NCI-H1930 (cell line): ENCODE data around the gene ARFGEF3.
A peak's percentile ranks its signal among the peaks of the same experiment; 100 is the strongest.

Experiments used
- DNase-seq, 2 experiments: peaks; one replicate each; lab custom pipeline; 2025; lab: John Stamatoyannopoulos, UW

ARFGEF3 gene

GRCh38 chr6:138307352-138307751, 145.6 kb downstream of the ARFGEF3 start:
- no peak for DNase-seq

DNA sequence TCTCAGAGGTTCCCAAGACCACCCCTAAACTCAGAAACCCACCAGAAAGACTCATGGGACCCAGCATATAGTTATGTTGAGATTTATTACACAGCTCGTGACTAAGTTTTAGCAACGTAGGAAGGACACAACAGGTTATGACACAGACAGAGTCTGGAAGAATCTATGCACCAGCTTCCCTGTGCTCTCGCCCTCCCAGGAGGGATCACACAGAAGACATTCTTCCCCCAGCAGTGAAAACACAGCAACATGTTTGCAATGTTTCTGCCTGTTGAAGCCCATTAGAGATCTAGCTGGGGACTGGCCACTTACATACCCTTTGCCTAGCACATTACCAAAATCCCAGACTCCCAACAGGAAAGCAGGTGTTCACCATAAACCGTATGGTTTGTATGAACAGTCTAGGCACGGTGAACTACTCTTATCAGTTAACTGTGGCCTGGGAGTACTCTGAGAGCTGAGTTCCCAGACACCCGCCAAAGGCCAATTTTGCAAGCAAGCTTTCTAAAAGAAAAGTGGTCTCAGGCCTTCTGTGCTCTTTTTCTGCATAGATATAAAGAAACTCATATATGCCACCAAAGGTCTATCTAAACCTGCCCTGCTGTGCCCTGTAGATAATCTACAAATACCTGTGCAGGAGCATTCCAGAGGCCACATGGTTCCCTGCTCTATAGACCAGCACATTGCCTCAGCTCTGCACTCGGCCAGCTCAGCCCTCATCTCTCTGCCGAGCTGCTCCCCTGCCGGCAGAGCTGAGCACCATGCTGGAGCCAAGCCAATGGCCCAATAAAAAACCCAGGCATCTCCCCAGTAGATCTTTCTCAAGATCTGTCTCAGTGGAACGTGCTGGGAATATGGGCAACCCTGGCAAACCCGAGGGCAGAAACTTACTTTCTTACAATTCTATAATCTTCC, 146.3 kb downstream of the ARFGEF3 start:
- DNase-seq = no peak

DNA sequence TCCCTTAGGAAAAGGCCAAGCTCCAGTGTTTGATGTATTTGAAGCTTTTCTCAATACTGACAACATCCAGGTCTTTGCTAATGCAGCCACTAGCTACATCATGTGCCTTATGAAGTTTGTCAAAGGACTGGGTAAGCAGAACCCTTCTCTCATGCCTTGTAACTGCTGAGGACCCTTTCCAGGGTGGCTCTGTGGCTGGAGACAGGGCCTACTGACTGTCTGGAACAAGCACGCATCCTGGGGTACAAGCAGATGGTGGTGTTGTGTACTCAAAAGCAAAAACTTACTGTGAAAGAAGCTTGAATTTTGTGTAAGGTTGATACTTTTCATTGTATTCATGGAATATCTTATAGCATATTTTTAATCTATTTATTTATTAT, 147.0 kb downstream of the ARFGEF3 start:
- DNase-seq = no peak

GRCh38 chr6:138309695-138310094, 148.0 kb downstream of the ARFGEF3 start:
- DNase-seq = no peak

DNA sequence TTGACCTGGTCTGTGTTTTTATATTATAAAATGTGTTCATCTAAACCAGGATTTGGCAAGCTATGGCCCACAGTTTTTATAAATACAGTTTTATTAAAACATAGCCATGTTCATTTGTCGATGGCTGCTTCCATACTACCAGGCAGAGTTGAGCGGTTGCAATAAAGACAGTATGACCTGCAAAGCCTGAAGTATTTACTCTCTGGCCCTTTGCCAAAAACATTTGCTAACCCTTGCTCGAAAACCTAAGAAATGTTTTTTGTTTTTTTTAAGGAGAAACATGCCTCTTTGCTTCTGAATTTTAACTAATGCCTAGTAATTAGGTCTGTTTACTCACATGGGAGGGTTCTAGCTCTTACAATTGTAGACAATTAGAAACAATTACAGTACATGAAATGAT, 148.6 kb downstream of the ARFGEF3 start:
- peak in 1 of 2 experiments; percentile 2 for DNase-seq

DNA sequence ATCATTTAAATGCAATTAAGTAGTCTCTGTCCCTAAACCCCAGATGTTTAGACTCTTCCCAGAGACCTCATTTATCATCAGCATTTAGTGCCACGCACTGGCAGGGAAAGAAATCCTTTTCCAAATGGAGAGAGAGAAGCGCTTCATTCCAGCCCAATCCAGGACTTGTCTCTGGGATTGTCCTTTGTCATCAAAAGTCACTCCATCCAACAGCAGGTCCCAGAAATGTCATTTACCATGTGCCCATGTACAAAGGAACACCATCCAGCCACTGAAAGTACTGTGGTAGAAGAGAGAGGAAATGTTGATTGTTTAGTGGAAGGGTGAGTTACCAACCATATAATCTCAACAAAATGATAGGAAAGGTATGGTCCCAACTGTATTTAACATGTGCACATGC, 149.1 kb downstream of the ARFGEF3 start:
- no peak for DNase-seq

DNA sequence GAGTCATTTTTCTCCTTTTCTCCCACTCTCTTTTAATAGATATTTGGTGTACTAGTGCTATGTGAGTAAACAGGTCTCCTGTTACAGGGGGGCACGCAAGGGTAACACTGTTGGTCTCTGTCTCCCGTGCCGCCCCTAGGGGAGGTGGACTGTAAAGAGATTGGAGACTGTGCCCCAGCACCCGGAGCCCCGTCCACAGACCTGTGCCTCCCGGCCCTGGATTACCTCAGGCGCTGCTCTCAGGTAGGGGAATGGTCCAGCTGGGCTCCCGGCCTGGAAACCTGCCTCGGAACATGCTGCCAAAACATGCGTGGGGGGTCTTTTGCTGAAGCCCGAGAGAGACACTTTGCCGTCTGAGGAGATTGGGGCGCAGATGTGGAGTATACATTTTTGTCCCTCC, 149.5 kb downstream of the ARFGEF3 start:
- no peak for DNase-seq

DNA sequence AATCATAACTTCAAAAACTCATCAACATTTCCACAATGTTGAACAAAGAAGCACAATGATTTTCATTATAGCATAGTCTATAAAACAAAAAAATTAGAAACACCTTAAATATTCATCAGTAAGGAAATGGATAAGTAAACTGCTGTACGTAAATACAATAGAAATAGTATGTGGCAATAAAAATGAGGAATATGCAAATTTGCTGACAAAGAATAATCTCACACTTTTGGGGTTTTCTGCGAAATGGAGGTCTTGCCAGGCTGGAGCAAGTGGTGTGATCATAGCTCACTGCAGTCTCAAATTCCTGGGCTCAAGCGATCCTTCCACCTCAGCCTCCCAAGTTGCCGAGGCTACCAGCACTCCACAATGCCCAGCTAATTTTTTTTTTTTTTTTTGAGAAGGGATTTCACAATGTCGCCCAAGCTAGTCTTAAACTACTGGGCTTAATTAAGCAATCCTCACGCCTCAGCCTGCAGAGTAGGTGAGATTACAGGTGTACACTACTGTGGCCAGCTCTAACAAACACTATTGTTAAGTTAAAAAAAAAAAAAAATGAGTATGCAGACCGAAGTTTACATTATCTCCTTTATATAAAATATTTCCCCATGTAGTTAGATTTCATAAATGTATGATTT, 157.1 kb downstream of the ARFGEF3 start:
- DNase-seq = no peak

DNA sequence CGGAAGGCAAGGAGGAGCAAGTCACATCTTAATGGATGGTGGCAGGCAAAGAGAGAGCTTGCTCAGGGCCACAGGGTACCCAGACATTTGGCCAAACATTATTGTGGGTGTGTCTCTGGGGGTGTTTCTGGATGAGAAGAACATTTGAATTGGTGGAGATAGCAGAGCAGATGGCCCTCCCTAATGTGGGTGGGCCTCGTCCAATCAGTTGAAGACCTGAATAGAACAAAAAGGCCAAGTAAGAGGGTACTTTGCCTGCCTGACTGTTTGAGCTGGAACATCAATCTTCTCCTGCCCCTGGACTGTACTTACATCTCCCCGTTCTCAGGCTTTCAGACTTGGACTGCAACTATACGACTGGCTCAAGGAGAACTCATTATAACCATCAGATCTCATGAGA, 160.2 kb downstream of the ARFGEF3 start:
- DNase-seq = no peak

DNA sequence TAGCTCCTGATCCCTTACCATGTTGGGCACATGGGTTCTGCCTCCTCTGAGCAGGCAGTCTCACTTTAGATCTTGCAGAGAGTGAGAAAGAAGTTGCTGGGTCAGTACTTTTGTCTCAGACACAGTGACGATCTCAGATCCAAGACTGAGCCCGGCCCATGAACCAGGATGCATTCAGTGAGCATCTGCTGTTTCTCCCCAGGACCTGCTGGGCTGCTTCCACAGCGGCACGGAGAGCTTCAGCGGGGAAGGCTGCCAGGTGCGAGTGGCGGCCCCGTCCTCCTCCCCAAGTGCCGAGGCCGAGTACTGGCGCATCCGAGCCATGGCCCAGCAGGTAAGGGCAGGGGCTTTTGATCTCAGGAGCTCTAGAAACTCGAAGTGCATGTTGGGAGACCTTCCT, 162.1 kb downstream of the ARFGEF3 start:
- DNase-seq = no peak

DNA sequence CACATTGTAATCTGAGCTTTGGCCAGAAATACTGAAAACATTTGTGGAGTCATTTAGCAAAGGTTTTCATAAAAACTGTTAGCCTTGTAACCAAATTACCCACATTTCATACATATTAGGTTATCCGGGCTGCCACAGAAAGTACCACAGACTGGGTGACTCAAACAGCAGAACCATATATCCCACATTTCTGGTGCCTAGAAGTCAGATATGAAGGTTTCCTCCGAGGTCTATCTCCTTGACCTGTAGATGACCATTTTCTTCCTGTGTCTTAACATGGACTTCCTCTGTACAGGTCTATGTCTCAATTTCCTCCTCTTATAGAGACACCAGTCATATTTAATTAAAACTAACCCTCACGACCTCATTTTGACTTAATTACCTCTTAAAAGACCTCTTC, 166.5 kb downstream of the ARFGEF3 start:
- no peak for DNase-seq

DNA sequence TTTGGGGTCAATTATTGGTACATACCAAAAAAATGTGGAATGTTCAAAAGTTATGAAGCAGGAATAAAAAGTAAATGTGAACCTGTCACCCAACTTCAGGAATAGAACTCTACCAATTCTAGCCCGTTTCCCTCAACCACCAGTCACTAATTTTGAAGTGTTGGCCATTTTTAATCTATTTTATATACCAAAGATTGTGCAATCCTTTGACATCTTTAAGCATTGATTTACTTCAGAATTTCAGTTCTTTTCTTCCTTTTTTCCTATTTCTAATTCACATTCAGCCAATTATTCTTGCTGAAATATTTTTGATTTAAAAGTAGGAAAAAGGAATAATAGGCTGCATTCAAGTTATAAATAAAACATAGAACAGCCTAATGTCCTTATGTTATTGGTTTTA, 169.0 kb downstream of the ARFGEF3 start:
- DNase-seq = no peak

DNA sequence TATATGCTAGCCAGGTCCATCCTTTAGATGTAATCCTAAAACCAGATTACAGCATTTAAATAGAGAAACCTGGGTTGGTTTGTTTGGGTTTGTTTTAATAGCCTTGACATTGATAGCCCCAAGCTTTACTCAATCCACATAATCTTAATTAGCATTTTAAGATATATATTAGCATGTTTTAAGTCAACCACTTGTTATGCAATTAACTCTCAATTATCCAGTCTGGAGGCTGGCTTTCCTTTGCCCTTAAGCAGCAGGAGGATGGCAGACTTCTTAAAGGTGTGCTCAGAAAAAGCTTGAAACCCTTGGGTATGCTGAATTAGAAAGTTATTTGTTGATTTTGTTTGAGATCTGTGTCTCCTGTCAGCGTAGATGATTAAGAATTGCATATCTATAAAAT, 169.7 kb downstream of the ARFGEF3 start:
- no peak for DNase-seq

DNA sequence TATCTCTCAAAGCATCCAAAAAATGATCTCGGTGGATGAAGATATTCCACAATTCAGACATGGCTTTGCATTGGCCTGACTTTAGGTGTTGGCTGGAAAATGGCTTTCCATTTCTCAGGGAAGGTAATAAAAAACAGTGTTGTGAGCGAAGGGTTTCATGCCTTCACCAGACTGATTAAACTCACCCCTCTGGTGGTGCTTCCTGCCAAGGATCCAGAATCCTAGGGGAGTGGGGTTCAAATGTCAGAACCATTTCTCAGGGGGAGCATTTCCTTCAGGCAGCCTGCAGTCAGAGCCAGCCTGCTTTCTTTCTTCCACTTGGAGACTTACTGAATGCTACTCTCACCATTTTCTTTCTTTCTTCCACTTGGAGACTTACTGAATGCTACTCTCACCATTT, 170.2 kb downstream of the ARFGEF3 start:
- DNase-seq = no peak

DNA sequence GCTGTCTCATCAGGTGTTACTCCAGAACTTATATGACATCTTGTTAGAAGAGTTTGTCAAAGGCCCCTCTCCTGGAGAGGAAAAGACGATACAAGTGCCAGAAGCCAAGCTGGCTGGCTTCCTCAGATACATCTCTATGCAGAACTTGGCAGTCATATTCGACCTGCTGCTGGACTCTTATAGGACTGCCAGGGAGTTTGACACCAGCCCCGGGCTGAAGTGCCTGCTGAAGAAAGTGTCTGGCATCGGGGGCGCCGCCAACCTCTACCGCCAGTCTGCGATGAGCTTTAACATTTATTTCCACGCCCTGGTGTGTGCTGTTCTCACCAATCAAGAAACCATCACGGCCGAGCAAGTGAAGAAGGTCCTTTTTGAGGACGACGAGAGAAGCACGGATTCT, 172.3 kb downstream of the ARFGEF3 start:
- DNase-seq = no peak

GRCh38 chr6:138334963-138335362, 173.2 kb downstream of the ARFGEF3 start:
- no peak for DNase-seq

DNA sequence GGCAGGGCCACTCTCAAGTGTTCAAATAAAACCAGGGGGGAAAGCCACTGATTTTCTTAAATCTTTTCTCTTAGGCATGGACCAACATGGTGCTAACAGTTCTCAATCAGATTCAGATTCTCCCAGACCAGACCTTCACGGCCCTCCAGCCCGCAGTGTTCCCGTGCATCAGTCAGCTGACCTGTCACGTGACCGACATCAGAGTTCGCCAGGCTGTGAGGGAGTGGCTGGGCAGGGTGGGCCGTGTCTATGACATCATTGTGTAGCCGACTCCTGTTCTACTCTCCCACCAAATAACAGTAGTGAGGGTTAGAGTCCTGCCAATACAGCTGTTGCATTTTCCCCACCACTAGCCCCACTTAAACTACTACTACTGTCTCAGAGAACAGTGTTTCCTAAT, 174.5 kb downstream of the ARFGEF3 start:
- no peak for DNase-seq

- DNase-seq = no peak
These were observed 175.3 kb downstream of the ARFGEF3 start for GRCh38 chr6:138337076-138337475.

GRCh38 chr6:138339024-138339423, 177.3 kb downstream of the ARFGEF3 start:
- DNase-seq = no peak

DNA sequence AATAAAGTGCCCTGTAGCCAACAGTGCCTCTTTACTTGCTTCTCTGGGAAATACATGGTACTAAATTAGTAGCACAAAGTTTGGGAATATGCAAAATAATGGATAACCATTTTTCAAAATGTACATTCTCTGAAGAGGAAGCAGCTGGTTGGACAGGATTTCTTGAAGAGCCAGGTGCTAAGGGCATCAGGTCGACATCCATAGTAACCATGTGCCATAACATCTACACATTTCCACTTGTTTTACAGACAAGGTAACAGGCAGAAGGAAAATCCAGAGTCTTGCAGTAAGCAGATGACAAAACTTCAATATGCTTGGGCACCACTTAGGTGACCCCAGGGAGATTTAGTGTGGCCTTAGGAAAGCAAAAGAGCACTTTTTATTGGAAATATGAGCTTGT, 179.4 kb downstream of the ARFGEF3 start:
- DNase-seq = no peak

GRCh38 chr6:138343112-138343511, 181.4 kb downstream of the ARFGEF3 start:
- DNase-seq = no peak

GRCh38 chr6:138345565-138346285, 184.0 kb downstream of the ARFGEF3 start:
- DNase-seq = no peak
